LNCaP clone FGC (cell line): ENCODE measurements around the gene SYNPR.

Experiments
- DNase-seq: peaks from one replicate; pipeline ENCODE4 v3.0.0-alpha.2; 2011; ENCODE audit warnings: low read depth
- H3K4me3 ChIP-seq: 2 replicates; pipeline ENCODE4 v1.5.1; 2011; ENCODE audit warnings: mild to moderate bottlenecking, low read depth, low read length, control low read depth
- CTCF ChIP-seq: IDR thresholded peaks from 2 replicates; pipeline ENCODE4 v1.5.1; 2012; ENCODE audit warnings: mild to moderate bottlenecking; ENCODE audit not compliant: control insufficient read depth, insufficient read depth; ENCODE audit errors: extremely low read depth

SYNPR gene

DNA sequence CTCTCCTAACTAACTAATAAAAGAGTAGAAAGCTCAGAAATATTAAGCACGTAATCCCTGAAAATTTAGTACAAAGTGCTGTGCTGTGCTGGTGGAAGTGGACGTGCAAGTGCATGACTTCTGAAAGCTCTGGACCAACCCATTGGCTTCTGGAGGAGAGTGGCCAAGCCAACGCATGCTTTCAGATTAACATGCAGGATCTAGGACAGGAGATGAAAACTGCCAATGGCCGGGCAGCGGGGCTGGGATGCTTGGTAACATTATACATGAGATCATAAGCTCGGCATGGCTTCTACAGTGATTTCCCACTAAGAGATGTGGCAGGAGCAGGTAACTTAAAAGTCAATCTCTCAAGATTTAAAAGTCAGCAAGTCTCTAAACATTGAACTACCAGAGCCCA is 203.5 kb downstream of the SYNPR start:
- TF ChIP-seq CTCF = no peak
- no peak overlapping the region for H3K4me3 ChIP-seq
- DNase-seq = no peak

DNA sequence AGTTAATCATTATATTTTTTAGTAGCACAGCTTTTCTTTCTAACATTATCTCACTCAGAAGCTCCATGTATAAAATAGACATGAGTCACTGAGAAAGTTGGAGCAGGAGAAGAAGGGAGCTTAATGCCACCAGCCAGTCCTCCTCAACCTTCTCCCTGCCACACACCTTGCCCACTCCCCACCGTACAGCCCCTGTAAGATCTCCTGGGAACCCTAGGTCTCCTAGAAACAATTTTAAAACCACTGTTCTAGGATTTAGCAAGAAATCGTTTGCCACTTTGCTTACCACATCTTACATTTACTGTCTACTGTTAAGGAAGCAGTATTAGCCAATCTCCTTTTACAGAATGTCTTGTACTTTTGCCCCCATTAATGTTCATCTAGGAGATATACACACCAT is 204.2 kb downstream of the SYNPR start:
- TF ChIP-seq CTCF = no peak
- H3K4me3 ChIP-seq = no peak overlapping the region
- DNase-seq = no peak

- DNase-seq = no peak
- no peak overlapping the region for H3K4me3 ChIP-seq
- TF ChIP-seq CTCF = no peak
Observed at GRCh38 chr3:63492464-63492863, 214.4 kb downstream of the SYNPR start.

GRCh38 chr3:63493101-63493500 is 215.0 kb downstream of the SYNPR start:
- H3K4me3 ChIP-seq = no peak overlapping the region
- DNase-seq = no peak
- no peak for TF ChIP-seq CTCF

GRCh38 chr3:63494646-63495045 is 216.5 kb downstream of the SYNPR start:
- no peak overlapping the region for H3K4me3 ChIP-seq
- DNase-seq = no peak
- TF ChIP-seq CTCF = no peak

DNA sequence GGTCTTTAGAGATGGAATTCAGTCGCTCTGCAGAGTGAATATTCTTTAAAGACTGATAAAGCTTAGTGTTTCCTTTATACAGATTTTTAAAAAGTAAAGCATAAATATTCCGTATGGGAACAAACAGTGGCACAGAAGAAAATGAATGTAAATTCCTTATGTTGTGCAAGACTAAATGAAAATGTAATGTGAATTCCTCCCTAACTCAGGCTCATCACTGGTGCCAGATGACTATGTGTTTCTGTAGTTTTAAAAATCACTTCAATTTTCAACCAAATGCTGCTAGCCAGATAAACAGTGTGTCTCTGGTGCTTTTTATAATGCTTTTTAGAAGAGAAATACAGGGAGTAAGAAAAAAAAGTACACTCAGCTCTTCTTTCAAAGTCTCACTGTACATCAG is 219.5 kb downstream of the SYNPR start:
- TF ChIP-seq CTCF = no peak
- H3K4me3 ChIP-seq = no peak overlapping the region
- no peak for DNase-seq

- H3K4me3 ChIP-seq = no peak overlapping the region
- TF ChIP-seq CTCF = no peak
- no peak for DNase-seq
Observed at GRCh38 chr3:63500196-63500595, 222.1 kb downstream of the SYNPR start.
